SU-DHL-6 (cell line): Measurements from ENCODE around the gene NT5DC1.

Experiments used
- H2AFZ ChIP-seq: fragments of 200-600 bp; sonication (generic); 2 replicates; pipeline ENCODE4 v1.6.1; 2014; ENCODE audit warnings: low read depth, mild to moderate bottlenecking, moderate library complexity, mixed read lengths, antibody characterized with exemption, low read length; ENCODE audit not compliant: severe bottlenecking
- H3F3A ChIP-seq: fragments of 200-600 bp; shearing (Covaris generic); 2 replicates; pipeline ENCODE4 v1.6.0; 2016; ENCODE audit warnings: antibody characterized with exemption, mild to moderate bottlenecking; ENCODE audit not compliant: insufficient read depth
- H3K27ac ChIP-seq: fragments of 200-600 bp; sonication (generic); 2 replicates; pipeline ENCODE4 v1.5.1; 2016; ENCODE audit warnings: low read depth, mild to moderate bottlenecking, low read length, moderate library complexity, mixed read lengths
- H3K27me3 ChIP-seq: fragments of 200-600 bp; sonication (generic), shearing (Covaris generic); 2 replicates; pipeline ENCODE4 v1.6.0; 2014; ENCODE audit warnings: mild to moderate bottlenecking, low read length
- H3K36me3 ChIP-seq: fragments of 200-600 bp; sonication (generic); 2 replicates; pipeline ENCODE4 v1.6.1; 2014; ENCODE audit warnings: mild to moderate bottlenecking, low read length, mixed read lengths
- H3K4me2 ChIP-seq: fragments of 300-600, 200-600 bp; shearing (Covaris generic), sonication (generic); 2 replicates; pipeline ENCODE4 v1.6.0; 2014; ENCODE audit warnings: low read length, low read depth, mild to moderate bottlenecking; ENCODE audit not compliant: poor library complexity, severe bottlenecking
- H3K4me3 ChIP-seq: fragments of 200-600 bp; sonication (generic); 2 replicates; pipeline ENCODE4 v1.5.1; 2014; ENCODE audit warnings: antibody characterized with exemption, low read length, mild to moderate bottlenecking, mixed read lengths; ENCODE audit not compliant: insufficient read depth, poor library complexity, severe bottlenecking
- H3K79me2 ChIP-seq: fragments of 200-600 bp; sonication (generic); 2 replicates; pipeline ENCODE4 v1.6.1; 2014; ENCODE audit warnings: mild to moderate bottlenecking, low read length, moderate library complexity; ENCODE audit not compliant: insufficient read depth
- H3K9ac ChIP-seq: fragments of 200-600 bp; sonication (generic); 2 replicates; pipeline ENCODE4 v1.7.0; 2014; ENCODE audit warnings: mild to moderate bottlenecking, low read length
- H3K9me2 ChIP-seq: fragments of 200-600 bp; sonication (generic); replicated peaks from 2 replicates; pipeline ENCODE4 v1.6.1; 2014; ENCODE audit warnings: low read length; ENCODE audit not compliant: insufficient read depth
- H3K9me3 ChIP-seq: fragments of 200-600 bp; sonication (generic); 2 replicates; pipeline ENCODE4 v1.6.1; 2014; ENCODE audit warnings: low read length, mixed read lengths; ENCODE audit not compliant: insufficient read depth
- H4K20me1 ChIP-seq: fragments of 200-600 bp; sonication (generic); 2 replicates; pipeline ENCODE4 v1.6.1; 2014; ENCODE audit warnings: low read depth, mild to moderate bottlenecking, antibody characterized with exemption, low read length, moderate library complexity, mixed read lengths
- EZH2phosphoT487 ChIP-seq: fragments of 200-600 bp; sonication (generic), shearing (Covaris generic); conservative IDR thresholded peaks from 2 replicates; pipeline ENCODE4 v1.6.1; 2018; ENCODE audit warnings: mild to moderate bottlenecking, antibody characterized with exemption, low read length, moderate library complexity, mixed read lengths
- TF ChIP-seq, protein P1 (sequence below): fragments of 200-600 bp; sonication (generic); IDR thresholded peaks from one replicate; pipeline ENCODE4 v1.5.1; 2017; ENCODE audit warnings: antibody characterized with exemption, mild to moderate bottlenecking, low read length, moderate library complexity; ENCODE audit not compliant: insufficient read depth, poor library complexity, severe bottlenecking

The NT5DC1 gene

GRCh38 chr6:116133453-116133852, 32.8 kb downstream of the NT5DC1 start:
- no peaks in the 10 kb centered on the region for H3K27me3 ChIP-seq
- H3K9me3 ChIP-seq = no peaks in the 10 kb centered on the region
- H4K20me1 ChIP-seq = no peaks in the 10 kb centered on the region
- H3F3A ChIP-seq = no peaks in the 10 kb centered on the region
- no peak overlapping the region for H2AFZ ChIP-seq
- TF ChIP-seq EZH2phosphoT487 = no peak
- TF ChIP-seq, protein P1, sequence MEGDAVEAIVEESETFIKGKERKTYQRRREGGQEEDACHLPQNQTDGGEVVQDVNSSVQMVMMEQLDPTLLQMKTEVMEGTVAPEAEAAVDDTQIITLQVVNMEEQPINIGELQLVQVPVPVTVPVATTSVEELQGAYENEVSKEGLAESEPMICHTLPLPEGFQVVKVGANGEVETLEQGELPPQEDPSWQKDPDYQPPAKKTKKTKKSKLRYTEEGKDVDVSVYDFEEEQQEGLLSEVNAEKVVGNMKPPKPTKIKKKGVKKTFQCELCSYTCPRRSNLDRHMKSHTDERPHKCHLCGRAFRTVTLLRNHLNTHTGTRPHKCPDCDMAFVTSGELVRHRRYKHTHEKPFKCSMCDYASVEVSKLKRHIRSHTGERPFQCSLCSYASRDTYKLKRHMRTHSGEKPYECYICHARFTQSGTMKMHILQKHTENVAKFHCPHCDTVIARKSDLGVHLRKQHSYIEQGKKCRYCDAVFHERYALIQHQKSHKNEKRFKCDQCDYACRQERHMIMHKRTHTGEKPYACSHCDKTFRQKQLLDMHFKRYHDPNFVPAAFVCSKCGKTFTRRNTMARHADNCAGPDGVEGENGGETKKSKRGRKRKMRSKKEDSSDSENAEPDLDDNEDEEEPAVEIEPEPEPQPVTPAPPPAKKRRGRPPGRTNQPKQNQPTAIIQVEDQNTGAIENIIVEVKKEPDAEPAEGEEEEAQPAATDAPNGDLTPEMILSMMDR = no peak
- H3K4me2 ChIP-seq = no peak overlapping the region
- no peaks in the 10 kb centered on the region for H3K79me2 ChIP-seq
- H3K36me3 ChIP-seq = no peaks in the 10 kb centered on the region
- no peak overlapping the region for H3K4me3 ChIP-seq
- H3K27ac ChIP-seq = no peak overlapping the region
- H3K9ac ChIP-seq = no peak overlapping the region
- H3K9me2 ChIP-seq = no peaks in the 10 kb centered on the region

- TF ChIP-seq EZH2phosphoT487 = no peak
- TF ChIP-seq, protein P1 = no peak
- no peak overlapping the region for H3K4me2 ChIP-seq
Observed at GRCh38 chr6:116136373-116136772, 35.7 kb downstream of the NT5DC1 start.

GRCh38 chr6:116136933-116137340, 36.3 kb downstream of the NT5DC1 start:
- no peaks in the 10 kb centered on the region for H3K9me3 ChIP-seq
- TF ChIP-seq EZH2phosphoT487 = no peak
- TF ChIP-seq, protein P1 = no peak
- no peak overlapping the region for H2AFZ ChIP-seq
- no peak overlapping the region for H3K9ac ChIP-seq
- no peaks in the 10 kb centered on the region for H3K79me2 ChIP-seq
- no peaks in the 10 kb centered on the region for H3K9me2 ChIP-seq
- no peak overlapping the region for H3K27ac ChIP-seq
- H3K4me2 ChIP-seq = no peak overlapping the region
- H3K4me3 ChIP-seq = no peak overlapping the region
- no peaks in the 10 kb centered on the region for H3F3A ChIP-seq
- H4K20me1 ChIP-seq = no peaks in the 10 kb centered on the region
- no peaks in the 10 kb centered on the region for H3K27me3 ChIP-seq
- H3K36me3 ChIP-seq = no peaks in the 10 kb centered on the region

More at GRCh38 chr6:116136373-116136772, 35.7 kb downstream of the NT5DC1 start:
- no peaks in the 10 kb centered on the region for H4K20me1 ChIP-seq
- H3K9me3 ChIP-seq = no peaks in the 10 kb centered on the region
- no peaks in the 10 kb centered on the region for H3F3A ChIP-seq
- no peak overlapping the region for H3K4me3 ChIP-seq
- H3K27me3 ChIP-seq = no peaks in the 10 kb centered on the region
- H2AFZ ChIP-seq = no peak overlapping the region
- H3K36me3 ChIP-seq = no peaks in the 10 kb centered on the region
- no peak overlapping the region for H3K27ac ChIP-seq
- no peaks in the 10 kb centered on the region for H3K79me2 ChIP-seq
- H3K9me2 ChIP-seq = no peaks in the 10 kb centered on the region
- H3K9ac ChIP-seq = no peak overlapping the region
